Hematopoietic multipotent progenitor cell treated with erythropoietin and hydrocortisone succinate and interleukin-3 and kit ligand, for 15 days (in vitro differentiated cells): ENCODE measurements around the gene MMP11.
"Not testable (repeated sequence)": the region's sequence is repeated elsewhere in the genome, so short reads cannot be mapped to it uniquely, and the experiment has no call there.

Experiments used
- DNase-seq: peaks from one replicate; pipeline ENCODE4 v3.0.0-alpha.2; 2015; ENCODE audit warnings: low spot score

MMP11 gene, protein sequence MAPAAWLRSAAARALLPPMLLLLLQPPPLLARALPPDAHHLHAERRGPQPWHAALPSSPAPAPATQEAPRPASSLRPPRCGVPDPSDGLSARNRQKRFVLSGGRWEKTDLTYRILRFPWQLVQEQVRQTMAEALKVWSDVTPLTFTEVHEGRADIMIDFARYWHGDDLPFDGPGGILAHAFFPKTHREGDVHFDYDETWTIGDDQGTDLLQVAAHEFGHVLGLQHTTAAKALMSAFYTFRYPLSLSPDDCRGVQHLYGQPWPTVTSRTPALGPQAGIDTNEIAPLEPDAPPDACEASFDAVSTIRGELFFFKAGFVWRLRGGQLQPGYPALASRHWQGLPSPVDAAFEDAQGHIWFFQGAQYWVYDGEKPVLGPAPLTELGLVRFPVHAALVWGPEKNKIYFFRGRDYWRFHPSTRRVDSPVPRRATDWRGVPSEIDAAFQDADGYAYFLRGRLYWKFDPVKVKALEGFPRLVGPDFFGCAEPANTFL

DNA sequence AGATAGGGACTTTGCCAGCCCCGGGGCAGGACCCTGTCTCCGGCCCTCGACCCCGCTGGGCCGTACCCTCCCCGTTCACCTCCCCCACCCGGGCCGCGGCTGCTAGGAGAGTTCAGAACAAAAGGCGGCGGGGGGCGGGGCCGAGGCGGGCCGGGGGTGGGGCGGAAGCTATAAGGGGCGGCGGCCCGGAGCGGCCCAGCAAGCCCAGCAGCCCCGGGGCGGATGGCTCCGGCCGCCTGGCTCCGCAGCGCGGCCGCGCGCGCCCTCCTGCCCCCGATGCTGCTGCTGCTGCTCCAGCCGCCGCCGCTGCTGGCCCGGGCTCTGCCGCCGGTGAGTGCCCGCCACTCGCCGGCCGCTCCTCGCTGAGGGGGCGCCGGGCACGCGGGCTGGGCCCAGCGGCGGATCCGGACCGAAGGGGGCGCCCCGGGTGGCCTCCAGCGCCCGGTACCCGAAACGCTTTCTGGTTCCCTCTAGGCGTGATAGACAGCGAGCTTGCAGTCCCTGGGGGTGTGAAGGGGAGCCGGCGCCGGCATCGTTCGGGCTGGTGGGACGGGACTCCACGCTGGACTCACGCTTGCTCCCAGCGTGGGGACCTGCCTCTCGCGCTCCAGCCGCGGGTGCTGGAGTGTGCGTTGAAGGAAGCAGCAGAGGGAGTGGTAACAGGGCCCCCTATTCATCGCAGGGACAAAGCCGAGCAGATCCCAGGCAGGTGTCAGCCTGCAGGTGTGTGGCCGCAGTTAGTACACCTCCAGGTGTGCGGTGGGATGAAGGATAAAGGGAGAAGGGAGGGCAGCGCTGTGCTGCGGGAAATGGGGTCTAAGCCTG lies at the start of gene MMP11:
TSS of gene MMP11 (plus strand) at position 201 of the 825 bp plus-strand sequence. CDS start at position 223, 22 bp downstream.
- no peak for DNase-seq

DNA sequence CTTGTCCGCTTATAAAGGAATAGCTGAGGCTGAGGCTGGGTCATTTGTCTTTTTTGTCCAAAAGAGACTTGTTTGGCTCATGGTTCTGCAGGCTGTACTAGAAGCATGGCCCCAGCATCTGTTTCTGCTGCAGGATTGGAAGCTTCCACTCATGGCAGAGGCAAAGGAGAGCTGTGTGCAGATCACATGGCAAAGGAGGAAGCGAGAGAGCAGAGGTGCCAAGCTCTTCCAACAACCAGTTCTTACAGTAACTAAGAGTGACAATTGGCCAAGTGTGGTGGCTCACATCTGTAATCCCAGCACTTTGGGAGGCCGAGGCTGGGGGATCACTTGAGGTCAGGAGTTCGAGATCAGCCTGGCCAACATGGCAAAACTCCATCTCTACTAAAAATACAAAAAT lies 44.5 kb upstream of the MMP11 start:
- DNase-seq, result not testable (repeated sequence)

DNA sequence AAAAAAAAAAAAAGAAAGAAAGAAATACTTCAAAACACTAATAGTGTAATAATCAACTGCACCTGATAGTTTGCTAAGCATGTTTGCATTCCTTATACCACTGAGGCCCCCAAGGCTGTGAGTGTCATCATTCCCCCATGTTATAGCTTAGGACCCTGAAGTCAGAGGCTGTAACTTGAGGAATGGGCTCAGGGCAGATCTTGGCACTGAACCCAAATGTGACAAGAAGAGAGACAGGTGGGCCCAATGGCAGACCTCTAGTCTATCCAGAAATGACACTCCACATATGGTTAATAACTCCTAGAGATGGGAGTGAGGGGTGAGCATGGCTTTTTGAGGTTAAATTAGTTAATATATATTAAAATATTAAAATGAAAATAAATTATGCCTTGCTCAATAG lies 35.0 kb upstream of the MMP11 start:
- no peak for DNase-seq

DNA sequence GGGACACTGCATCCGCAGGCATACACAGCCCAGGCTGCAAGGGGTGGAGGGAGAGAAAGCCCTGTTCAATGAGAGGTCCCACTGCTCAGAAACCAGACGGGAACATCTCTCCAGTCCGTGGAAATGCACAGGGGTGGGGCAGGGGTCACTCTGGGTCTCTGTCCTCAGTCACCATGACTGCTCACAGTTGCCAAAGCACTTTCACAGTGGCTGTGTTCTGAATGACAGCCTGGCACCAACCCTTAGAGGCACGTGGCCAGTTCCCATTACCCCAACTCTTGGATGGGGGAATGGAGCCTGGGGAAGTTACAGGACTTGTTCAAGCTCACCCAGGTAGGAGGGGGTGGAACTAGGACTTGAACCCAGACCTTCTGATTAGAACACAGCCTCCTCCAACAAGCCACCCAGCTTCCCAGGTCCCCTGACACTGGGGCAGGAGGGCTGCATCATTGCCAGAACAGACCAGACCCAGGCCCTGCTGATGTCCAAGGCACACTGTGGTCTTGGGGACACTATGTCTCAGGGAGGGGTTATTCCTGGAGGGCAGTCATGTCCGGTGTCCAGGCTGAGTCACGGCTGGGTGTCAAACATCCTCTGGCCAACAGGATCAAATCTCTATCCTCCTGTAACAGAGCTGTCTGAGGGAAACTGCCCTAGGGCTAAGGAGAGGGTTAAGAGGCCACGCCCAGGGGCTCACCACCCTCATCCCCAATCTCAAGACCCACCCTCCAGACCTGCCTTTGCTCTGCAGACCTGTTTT lies 30.0 kb upstream of the MMP11 start:
- DNase-seq, result no peak

DNA sequence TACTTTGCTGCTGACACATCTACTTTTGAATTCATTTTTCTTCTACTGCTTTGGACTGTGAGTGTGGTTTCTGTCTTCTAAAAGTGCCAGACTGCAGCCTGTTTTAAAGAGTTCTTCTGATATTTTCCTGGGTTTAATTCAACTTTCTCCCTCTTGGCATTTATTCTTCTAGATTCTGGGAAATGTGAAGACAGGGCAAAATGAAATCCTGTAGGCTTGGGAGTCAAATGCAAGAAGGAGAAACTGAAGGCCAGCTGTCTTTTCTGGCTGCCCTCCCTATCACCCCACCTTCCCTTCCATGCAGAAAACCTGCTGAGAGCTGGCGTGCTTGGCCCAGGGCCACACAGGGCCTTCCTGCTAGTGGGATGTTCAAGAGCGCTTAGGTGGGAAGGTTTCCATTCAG lies 29.3 kb upstream of the MMP11 start:
- no peak for DNase-seq

DNA sequence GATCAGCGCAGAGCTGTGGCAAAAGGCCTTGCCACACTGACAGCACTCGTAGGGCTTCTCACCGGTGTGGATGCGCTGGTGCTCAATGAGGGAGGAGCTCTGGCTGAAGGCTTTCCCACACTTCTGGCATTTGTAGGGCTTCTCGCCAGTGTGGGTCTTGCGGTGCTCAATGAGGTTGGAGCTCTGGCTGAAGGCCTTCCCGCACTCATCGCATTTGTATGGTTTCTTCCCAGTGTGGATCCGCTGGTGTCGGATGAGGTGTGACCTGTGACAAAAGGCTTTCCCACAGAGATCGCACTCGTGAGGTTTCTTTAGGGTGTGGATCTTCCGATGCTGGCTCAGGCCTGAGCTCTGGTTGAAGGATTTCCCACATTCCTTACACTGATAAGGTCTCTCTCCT lies 28.6 kb upstream of the MMP11 start:
- DNase-seq, result no peak

DNA sequence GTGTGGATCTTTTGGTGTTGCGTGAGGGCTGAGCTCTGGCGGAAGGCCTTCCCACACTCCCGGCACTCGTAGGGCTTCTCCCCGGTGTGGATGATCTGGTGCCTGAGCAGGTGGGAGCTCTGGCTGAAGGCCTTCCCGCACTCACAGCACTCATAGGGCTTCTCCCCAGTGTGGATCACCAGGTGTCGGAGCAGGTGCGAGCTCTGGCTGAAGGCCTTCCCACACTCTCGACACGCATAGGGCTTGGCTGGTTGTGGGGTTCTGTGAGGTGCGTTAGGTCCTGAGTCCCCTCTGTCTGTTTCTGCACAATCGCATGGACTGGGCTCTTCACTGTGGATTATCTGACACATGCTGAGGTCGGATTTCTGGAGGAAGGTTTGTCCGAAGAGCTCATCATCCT lies 28.2 kb upstream of the MMP11 start:
- DNase-seq, result no peak

DNA sequence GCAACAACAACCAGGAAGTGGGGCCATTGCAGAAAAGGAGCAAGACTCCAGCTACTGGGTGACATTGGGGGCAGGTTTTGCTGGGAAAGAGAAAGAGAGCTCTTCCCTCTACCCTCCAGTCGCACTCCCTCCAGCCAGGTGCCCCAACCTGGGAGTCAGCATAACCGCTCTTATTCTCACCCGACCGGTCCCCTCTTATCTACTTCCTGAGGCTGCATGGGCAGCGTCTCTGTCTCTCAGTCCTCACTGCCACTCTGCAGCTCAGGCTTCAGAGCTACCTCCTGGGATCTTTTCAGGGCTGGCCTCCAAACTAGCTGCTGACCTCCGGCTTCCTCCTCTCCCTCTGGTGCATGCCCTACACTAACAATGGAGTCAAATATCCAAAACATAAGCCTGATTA lies 26.9 kb upstream of the MMP11 start:
- no peak for DNase-seq

DNA sequence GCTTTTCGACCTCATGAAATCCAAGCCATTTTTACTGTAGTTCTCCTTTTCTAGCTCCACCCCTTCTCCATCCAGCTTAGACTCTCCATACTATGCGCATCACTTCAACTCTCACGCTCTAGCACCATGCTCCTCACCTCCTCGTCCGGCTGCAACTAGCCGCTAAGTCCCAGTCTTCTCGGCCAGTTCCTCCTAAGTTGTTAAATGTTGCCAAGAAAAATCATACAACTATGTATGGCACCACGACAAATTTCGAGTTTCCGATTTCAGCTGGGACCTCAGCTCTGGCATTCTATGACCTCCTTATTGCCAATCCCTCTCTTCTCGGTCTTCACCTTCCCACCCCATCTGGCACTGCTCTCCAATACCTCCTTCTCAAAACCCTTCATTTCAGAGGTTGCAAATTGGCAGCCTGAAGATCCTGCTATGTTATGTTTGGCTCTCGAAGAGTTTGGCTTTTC lies 22.8 kb upstream of the MMP11 start:
- DNase-seq, result no peak

DNA sequence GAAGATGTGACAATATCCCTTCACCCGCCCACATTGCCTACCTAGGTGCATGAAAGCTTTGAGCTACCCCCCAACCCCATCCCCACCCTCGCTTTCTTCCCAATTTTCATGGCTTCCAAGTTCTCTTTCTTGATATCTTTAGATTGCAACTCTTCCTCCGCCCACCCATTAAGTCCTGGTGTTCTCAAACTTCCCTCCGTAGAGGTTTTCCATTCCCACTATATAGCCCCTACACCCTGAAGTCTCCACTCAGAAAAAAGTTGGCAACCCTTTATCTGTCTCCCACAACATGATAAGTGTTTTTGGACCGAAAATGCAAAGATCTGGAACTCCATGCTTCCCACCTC lies 22.3 kb upstream of the MMP11 start:
- DNase-seq, result no peak

DNA sequence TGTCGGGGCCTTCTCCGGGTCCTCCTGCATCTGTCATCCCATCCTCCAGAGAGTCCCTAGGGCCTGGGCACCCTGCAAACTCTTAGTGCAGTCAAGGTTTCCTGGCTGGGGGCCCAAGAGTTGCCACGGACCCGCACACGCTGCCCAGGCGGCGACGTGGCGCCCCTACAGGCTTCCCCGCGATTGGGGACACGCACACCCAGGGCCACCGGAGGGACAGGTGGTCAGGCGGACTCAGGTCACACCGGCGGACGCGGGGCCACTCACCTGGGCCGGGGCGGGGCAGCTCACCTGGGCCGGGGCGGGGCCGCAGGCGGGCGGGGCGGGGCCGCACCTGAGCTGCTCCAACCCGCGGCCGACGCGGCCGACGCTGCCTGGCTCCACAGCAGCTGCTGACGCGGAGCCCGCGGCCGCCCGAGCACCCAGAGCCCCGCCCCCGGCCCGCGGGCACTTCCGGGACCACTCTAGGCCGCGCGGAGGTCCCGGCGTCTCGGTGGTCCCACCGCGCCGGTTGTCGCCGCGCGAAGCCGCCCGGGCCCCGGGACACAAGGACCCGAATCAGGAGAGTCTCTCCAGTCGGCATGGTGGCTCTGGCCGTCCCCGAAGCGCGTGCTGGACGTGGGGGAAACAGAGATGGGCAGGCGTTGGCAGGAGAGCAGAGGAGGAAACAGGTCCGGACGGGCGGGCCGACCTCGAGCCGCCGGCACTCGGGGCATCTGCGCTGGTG lies 21.8 kb upstream of the MMP11 start, which contains the start of gene ZNF70:
TSS of gene ZNF70 (minus strand) at position 399 of the 727 bp plus-strand sequence. CDS start 5,972 bp downstream, outside the sequence.
- DNase-seq, result peak; percentile 78

DNA sequence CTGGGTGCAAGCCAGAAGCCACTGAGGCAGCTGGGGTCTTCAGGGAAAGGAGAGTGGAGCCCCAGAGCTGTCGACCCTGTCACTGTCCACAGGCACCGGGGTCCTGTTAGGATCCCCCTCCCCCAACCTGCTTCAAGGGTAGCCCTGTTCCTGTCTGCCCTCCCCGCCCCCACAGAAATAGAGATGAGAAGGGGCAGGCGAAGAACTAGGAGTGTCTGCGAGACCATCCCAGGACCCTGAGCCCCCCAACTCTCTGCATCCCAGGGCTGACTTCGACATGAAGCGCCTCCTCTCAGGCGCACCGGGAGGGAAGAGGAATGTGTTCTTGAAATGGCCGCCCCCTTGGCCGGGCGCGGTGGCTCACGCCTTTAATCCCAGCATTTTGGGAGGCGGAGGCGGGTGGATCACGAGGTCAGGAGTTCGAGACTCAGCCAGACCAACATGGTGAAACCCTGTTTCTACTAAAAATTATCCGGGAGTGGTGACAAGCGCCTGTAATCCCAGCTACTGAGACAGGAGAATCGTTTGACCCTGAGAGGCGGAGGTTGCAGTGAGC lies 21.1 kb upstream of the MMP11 start:
- no peak for DNase-seq

DNA sequence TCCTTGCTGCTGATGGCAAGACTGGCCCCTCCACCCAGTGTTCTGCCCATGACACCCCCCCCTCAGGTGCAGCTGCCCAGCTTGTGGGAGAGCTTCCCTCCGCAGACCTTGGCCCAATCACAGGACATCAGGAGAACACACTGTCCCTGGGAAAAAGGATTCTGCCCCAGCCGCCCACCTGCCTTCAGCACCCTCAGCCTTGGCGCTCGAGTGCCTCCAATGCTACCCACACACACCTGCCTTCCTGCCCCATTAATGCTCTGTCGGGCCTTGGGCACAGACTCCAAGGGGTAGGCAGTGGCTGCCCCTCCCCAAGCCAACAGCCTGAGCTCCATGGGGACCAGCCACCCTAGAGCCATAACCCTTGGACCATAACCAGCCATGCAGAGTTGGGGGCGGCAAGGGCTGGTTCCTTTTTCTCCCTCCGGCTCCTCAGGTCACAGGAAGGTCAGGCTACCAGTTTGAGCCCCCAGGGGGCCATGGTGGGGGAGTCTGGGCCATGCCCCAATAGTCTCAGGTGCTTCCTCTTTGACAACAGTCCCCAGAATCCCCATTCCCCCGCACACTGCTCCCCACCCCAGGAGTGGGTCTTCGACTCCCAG lies 20.5 kb upstream of the MMP11 start:
- no peak for DNase-seq

DNA sequence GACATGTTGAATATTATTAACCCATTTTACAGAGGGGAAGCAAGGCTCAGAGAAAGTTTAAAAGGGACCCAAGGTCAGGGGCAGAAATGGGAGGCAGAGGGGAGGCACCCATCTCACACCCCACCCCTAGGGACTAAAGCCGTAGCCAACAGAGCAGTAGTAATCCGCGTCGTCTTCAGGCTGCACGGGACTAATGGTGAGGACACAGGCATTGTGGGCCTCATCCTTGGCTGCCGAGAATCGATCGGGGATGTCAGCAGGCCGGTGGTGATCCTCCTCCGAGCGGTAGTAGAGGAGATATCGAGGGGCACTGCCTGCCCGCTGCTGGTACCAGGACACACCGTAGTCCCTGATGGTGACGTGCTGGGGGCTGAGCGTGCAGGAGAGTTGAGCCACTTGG lies 19.9 kb upstream of the MMP11 start:
- DNase-seq, result no peak

DNA sequence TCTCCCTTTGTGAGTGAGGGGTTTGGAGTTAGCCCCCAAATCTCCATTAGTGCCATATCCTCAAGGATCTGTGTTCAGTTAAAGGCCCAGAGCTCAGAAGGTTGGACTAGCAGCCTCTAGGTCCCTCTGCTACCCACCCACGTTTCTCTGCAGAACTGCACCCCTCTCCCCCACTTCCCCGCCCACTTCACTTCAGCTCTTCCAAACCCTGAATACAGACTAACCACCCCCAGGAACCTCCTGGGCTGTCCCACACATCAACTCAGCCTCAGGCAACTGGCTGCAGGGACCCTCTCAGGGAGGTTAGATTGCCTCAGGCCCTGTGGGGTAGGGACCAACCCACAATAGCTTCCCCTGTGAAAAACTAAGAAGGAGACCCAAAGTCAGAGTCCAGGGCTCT lies 19.3 kb upstream of the MMP11 start:
- DNase-seq, result no peak

DNA sequence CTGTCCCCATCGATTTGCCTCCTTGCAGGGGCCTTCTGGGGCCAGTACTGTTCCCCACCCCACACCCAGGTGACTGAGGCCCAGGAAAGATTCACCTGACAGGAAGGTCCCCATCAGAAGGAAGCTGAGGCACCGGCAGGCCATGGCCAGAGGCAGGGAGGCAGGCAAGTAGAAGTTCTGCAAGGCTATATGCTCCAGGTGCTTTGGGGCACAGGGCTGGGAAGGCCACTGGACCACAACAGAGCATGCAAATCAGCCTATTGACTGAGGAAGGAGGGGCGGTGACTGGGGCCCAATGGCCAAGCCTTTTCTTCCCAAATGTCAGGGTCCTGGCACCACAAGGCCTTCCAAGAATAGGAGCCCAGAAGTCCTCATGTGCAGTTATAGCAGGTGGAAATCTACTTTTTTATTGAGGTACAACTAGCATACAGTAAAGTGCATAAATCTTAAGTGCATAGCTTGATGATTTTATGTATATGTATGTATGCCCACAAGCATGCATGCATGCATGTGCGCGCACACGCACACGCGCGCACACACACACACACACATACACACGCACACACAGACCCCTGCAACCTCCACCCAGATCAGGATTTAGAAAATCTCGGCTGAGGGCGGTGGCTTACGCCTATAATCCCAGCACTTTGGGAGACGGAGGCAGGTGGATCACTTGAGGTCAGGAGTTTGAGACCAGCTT lies 18.3 kb upstream of the MMP11 start, which contains the start of gene VPREB3:
TSS of gene VPREB3 (minus strand) at position 206 of the 700 bp plus-strand sequence. CDS start at position 144, 62 bp downstream.
- no peak for DNase-seq

DNA sequence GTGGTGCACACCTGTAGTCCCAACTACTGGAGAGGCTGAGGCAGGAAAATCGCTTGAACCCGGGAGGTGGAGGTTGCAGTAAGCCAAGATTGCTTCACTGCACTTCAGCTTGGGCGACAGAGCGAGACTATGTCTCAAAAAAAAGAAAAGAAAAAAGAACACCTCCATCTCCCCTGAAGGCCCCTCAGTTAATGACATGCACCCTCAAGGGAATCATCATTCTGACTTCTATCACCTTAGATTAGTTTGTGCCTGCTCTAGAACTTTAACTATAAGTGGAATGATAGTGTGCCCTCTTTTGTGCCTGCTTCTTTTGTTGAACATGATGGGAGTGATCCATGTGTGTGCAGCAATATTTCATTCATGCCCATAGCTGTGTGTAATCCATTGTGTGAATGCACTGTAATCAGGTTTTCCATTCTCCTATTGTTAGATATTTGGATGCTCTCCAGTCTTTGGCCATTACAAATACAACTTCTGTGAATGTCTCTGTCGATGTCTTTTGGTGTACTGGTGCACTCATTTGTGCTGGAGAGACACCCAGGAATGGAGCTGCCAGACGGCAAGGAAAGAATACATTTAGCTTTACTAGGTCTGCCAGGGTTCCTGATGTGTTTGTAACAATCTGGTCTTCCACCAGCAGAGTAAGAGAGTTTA lies 17.5 kb upstream of the MMP11 start:
- DNase-seq, result no peak

DNA sequence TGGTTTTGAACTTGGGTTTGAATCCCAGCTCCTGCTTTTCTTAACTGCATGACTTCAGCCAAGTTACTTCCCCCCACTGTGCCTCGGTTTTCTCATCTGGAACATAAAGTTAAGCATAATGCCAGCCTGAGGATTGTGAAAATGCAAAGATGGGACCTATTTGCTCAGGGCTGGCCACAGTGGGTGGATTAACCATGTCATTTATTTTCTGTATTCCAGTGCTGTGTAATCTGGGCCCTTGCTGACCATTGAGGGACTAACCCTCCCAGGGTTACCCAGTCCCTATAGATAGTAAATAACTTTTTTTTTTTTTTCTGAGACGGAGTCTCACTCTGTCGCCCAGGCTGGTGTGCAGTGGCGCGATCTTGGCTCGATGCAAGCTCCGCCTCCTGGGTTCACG lies 16.9 kb upstream of the MMP11 start:
- DNase-seq, result no peak

DNA sequence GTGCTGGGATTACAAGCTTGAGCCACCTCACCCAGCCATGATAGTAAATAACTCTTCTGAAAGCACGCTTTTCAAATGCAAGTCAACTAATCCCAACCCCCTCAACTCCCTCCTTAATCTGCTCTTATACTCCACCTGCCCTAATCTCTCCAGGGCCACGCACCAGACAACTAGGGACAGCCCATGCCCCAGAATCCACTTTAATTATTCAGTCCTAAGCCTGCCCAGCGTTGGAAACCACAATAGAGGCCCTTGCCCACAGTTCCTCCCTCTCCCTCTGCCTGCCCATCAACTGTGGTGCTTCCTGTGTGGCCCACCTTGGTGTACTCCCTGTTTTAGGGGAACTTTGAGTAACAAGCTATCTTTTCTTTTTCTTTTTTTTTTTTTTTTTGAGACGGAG lies 15.8 kb upstream of the MMP11 start:
- DNase-seq, result no peak

DNA sequence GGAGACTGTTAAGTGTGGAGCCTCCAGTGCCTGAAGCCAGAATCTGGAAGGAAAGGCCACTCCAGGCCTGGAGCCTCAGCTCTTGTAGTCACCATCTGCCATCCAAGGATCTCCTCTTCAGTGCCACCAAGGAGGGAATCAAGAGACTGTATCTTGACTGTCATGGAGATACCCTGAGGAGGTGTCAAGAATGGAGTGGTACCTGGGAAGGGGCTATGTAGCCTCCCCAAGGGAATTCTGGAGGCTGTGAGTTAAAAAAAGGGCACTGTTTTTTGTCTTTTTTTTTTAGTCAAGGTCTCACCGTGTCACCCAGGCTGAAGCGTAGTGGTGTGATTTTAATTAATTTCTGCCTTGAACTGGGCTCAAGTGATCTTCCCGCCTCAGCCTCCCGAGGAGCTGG lies 13.1 kb upstream of the MMP11 start:
- no peak for DNase-seq
